Activated CD4-positive, alpha-beta T cell treated with anti-CD3 and anti-CD28 coated beads, Interleukin-2, Interleukin-6, amounts not matched to agents 100 ng/mL and 50 ng/mL, durations not matched to agents 16 hours and 8 hours (primary cell): ENCODE measurements around the gene MAML2.

Source experiments
- DNase-seq: peaks from one replicate; pipeline ENCODE4 v3.0.0-alpha.2; 2020

Gene MAML2

GRCh38 chr11:96055706-96056387, 287.1 kb downstream of the MAML2 start:
- peak; percentile 34 for DNase-seq

GRCh38 chr11:96054870-96055705, 287.9 kb downstream of the MAML2 start:
- DNase-seq: peak; percentile 32

- DNase-seq: no peak
Measured at GRCh38 chr11:96052921-96053651, 289.9 kb downstream of the MAML2 start.

- DNase-seq: peak; percentile 50
Measured at GRCh38 chr11:96051820-96052219, 291.2 kb downstream of the MAML2 start.

GRCh38 chr11:96050435-96051182, 292.4 kb downstream of the MAML2 start:
- no peak for DNase-seq

- no peak for DNase-seq
Measured at GRCh38 chr11:96049426-96049825, 293.6 kb downstream of the MAML2 start.

- DNase-seq: no peak
Measured at GRCh38 chr11:96045622-96046456, 297.2 kb downstream of the MAML2 start.

GRCh38 chr11:96044747-96045146, 298.2 kb downstream of the MAML2 start:
- DNase-seq: peak; percentile 12

- no peak for DNase-seq
Measured at GRCh38 chr11:96044311-96044710, 298.7 kb downstream of the MAML2 start.

GRCh38 chr11:96043291-96043690, 299.7 kb downstream of the MAML2 start:
- DNase-seq: no peak

GRCh38 chr11:96038046-96038445, 304.9 kb downstream of the MAML2 start:
- DNase-seq: no peak

GRCh38 chr11:96037405-96037949, 305.5 kb downstream of the MAML2 start:
- no peak for DNase-seq

- no peak for DNase-seq
Measured at GRCh38 chr11:96036863-96037262, 306.1 kb downstream of the MAML2 start.

GRCh38 chr11:96035740-96036078, 307.3 kb downstream of the MAML2 start:
- no peak for DNase-seq

- DNase-seq: no peak
Measured at GRCh38 chr11:96035031-96035739, 307.8 kb downstream of the MAML2 start.

- no peak for DNase-seq
Measured at GRCh38 chr11:96033599-96033998, 309.4 kb downstream of the MAML2 start.

- DNase-seq: no peak
Measured at GRCh38 chr11:96033095-96033494, 309.9 kb downstream of the MAML2 start.

GRCh38 chr11:96028746-96029145, 314.2 kb downstream of the MAML2 start:
- no peak for DNase-seq

- DNase-seq: no peak
Measured at GRCh38 chr11:96027021-96027420, 316.0 kb downstream of the MAML2 start.

- DNase-seq: no peak
Measured at GRCh38 chr11:96026310-96026709, 316.7 kb downstream of the MAML2 start.

GRCh38 chr11:96024666-96025065, 318.3 kb downstream of the MAML2 start:
- no peak for DNase-seq
